GM12878 (cell line): ENCODE results near the gene NKD1. TPM values are rescaled to one million over a fixed set of nuclear protein-coding genes. Genes with fewer than 3 reads are reported as not detected.

Source experiments
- ATAC-seq: fragments of 200-7000 bp; cut with Tn5 transposase; 3 replicates; pipeline ENCODE4 v1.9.1; 2020; ENCODE audit warnings: mild to moderate bottlenecking, moderate library complexity
- BruUV-seq: library from RNA; stranded (reverse); fragments of 400-500 nt; replicated peaks from 2 replicates; lab custom pipeline; 2021; lab: Mats Ljungman, UMichigan
- CTCF ChIA-PET: fragments of 300-600 bp; sonication (Branson Sonifier 250); formaldehyde crosslinking; extraction: SDS; loops from one replicate; lab custom pipeline; 2021; ENCODE audit warnings: inconsistent platforms; lab: Yijun Ruan, JAX
- POLR2A ChIA-PET: fragments of 350-600 bp; formaldehyde crosslinking; extraction: SDS; loops from one replicate; lab custom pipeline; 2021; ENCODE audit warnings: inconsistent platforms; lab: Charles Lee
- RAD21 ChIA-PET: fragments of 300-600 bp; sonication (Branson Sonifier 250); formaldehyde crosslinking; loops from one replicate; lab custom pipeline; 2023; ENCODE audit warnings: antibody characterized with exemption; ENCODE audit not compliant: unreplicated experiment; lab: Charles Lee
- SMC1A ChIA-PET: fragments of 300-600 bp; sonication (Branson Sonifier 250); formaldehyde crosslinking; loops from one replicate; lab custom pipeline; 2023; ENCODE audit not compliant: unreplicated experiment, uncharacterized antibody; lab: Charles Lee
- DNase-seq: peaks from one replicate; pipeline ENCODE4 v3.0.0-alpha.2; 2011; ENCODE audit warnings: low read depth, low spot score
- FAIRE-seq: peaks from 3 replicates; lab custom pipeline; 2011; peaks lifted over from hg19 to GRCh38; lab: Jason Lieb, UNC
- H2AFZ ChIP-seq: 2 replicates; pipeline ENCODE4 v1.6.0; 2011; ENCODE audit warnings: low read depth, low read length, control low read depth; ENCODE audit not compliant: control insufficient read depth
- H3K27ac ChIP-seq: 2 replicates; pipeline ENCODE4 v1.5.1; 2011; ENCODE audit warnings: control low read depth; ENCODE audit not compliant: control insufficient read depth, insufficient read depth
- H3K27me3 ChIP-seq, 2 experiments: replicated peaks in 1 of 2; 2 replicates each; pipeline versions ENCODE4 v1.6.0 to v1.6.1; 2011; ENCODE audit warnings: low read length in 1 of 2; ENCODE audit not compliant: control insufficient read depth in 2 of 2, insufficient read depth in 2 of 2
- H3K36me3 ChIP-seq, 2 experiments: 2 replicates each; pipeline ENCODE4 v1.5.1; 2011; ENCODE audit warnings: low read length in 1 of 2; ENCODE audit not compliant: control insufficient read depth in 2 of 2, insufficient read depth in 2 of 2
- H3K4me1 ChIP-seq: 2 replicates; pipeline ENCODE4 v1.6.1; 2011; ENCODE audit warnings: mild to moderate bottlenecking, low read length, moderate library complexity, mixed read lengths; ENCODE audit not compliant: control insufficient read depth, insufficient read depth
- H3K4me2 ChIP-seq: 2 replicates; pipeline ENCODE4 v1.6.0; 2011; ENCODE audit warnings: control low read depth; ENCODE audit not compliant: control insufficient read depth, insufficient read depth
- H3K4me3 ChIP-seq: fragments of 200-600 bp; sonication (generic); 2 replicates; pipeline ENCODE4 v1.5.1; 2016
- H3K79me2 ChIP-seq: 2 replicates; pipeline ENCODE4 v1.6.0; 2011; ENCODE audit warnings: low read length; ENCODE audit not compliant: control insufficient read depth, insufficient read depth
- H3K9ac ChIP-seq: 2 replicates; pipeline ENCODE4 v1.8.0; 2011; ENCODE audit warnings: low read length, control low read depth, mixed read lengths; ENCODE audit not compliant: control insufficient read depth, insufficient read depth
- H3K9me3 ChIP-seq: replicated peaks from 3 replicates; pipeline ENCODE4 v1.5.1; 2011; ENCODE audit warnings: mild to moderate bottlenecking, low read length; ENCODE audit not compliant: control insufficient read depth, insufficient read depth
- H4K20me1 ChIP-seq: 2 replicates; pipeline ENCODE4 v1.6.0; 2011; ENCODE audit not compliant: control insufficient read depth, insufficient read depth
- ASH2L ChIP-seq: fragments of 300-600, 200-600 bp; sonication (generic); IDR thresholded peaks from 2 replicates; pipeline ENCODE4 v1.6.1; 2017; ENCODE audit warnings: low read depth, mild to moderate bottlenecking, borderline replicate concordance
- BCL3 ChIP-seq: IDR thresholded peaks from 2 replicates; pipeline ENCODE4 v1.6.1; 2011; ENCODE audit warnings: borderline replicate concordance, low read depth, mild to moderate bottlenecking, moderate library complexity, low read length; ENCODE audit not compliant: insufficient read depth, poor library complexity, severe bottlenecking
- CHD4 ChIP-seq: fragments of 200-600 bp; sonication (generic); IDR thresholded peaks from 2 replicates; pipeline ENCODE4 v1.6.1; 2016; ENCODE audit warnings: mild to moderate bottlenecking
- DPF2 ChIP-seq: fragments of 450-650 bp; IDR thresholded peaks from 2 replicates; pipeline ENCODE4 v1.6.1; 2017; ENCODE audit warnings: mild to moderate bottlenecking
- ELK1 ChIP-seq: IDR thresholded peaks from 2 replicates; pipeline ENCODE4 v1.6.1; 2012; ENCODE audit warnings: low read depth, low read length, improper control_type of control experiment
- KDM1A ChIP-seq: fragments of 200-600 bp; sonication (generic); IDR thresholded peaks from 2 replicates; pipeline ENCODE4 v1.6.1; 2016; ENCODE audit warnings: borderline replicate concordance
- NRF1 ChIP-seq: conservative IDR thresholded peaks from 2 replicates; pipeline ENCODE4 v1.6.1; 2011; ENCODE audit warnings: mild to moderate bottlenecking, low read depth, low read length, improper control_type of control experiment
- SUPT20H ChIP-seq: IDR thresholded peaks from 2 replicates; pipeline ENCODE4 v1.6.1; 2011; ENCODE audit warnings: low read depth, mild to moderate bottlenecking, low read length, moderate library complexity, borderline replicate concordance; ENCODE audit not compliant: control insufficient read depth
- TCF3 ChIP-seq: IDR thresholded peaks from 2 replicates; pipeline ENCODE4 v1.6.1; 2012; ENCODE audit warnings: low read depth, mild to moderate bottlenecking, low read length, borderline replicate concordance; ENCODE audit not compliant: insufficient read depth
- ZNF207 ChIP-seq: fragments of 450-650 bp; IDR thresholded peaks from 2 replicates; pipeline ENCODE4 v1.6.1; 2014; ENCODE audit warnings: antibody characterized with exemption, mild to moderate bottlenecking, borderline replicate concordance
- ZNF24 ChIP-seq: fragments of 450-650 bp; IDR thresholded peaks from 2 replicates; pipeline ENCODE4 v1.6.1; 2017; ENCODE audit warnings: antibody characterized with exemption, mild to moderate bottlenecking
- WGBS: methylation state at CpG from one replicate; pipeline ENCODE4 v1.1.6; 2016; ENCODE audit warnings: low lambda C conversion rate; ENCODE audit not compliant: insufficient replicate concordance, insufficient coverage; ENCODE audit errors: missing lambda C conversion rate; 5-methylcytosine and 5-hydroxymethylcytosine counted together
- in situ Hi-C: fragments of 300-500 bp; cut with MboI; formaldehyde crosslinking; loops from 9 replicates; pipeline ENCODE4 v1.14.3; 2018; ENCODE audit warnings: mixed read lengths
- intact Hi-C: fragments of 100-400 bp; cut with micrococcal nuclease; formaldehyde crosslinking; loops from one replicate; pipeline ENCODE4 v1.14.2; 2022; ENCODE audit not compliant: unreplicated experiment
- polyA plus RNA-seq, 11 experiments: library from polyadenylated mRNA; depleted of rRNA in 4 of 11; unstranded in 6 of 11; stranded (reverse) in 5 of 11; fragments of >200 nt; fragmentation: Nextera tagmentation in 4 of 11; fragmentation: Illumina TruSeq in 1 of 11; extraction: Ambion mirVana in 4 of 11; extraction: Trizol in 1 of 11; gene quantifications; 1 replicate in 1 of 11; 2 replicates in 10 of 11; pipeline versions ENCODE4 v1.2.1 to v1.2.3, GENCODE V29; 2011 to 2016; ENCODE audit warnings: inconsistent platforms in 2 of 11, missing spikeins in 2 of 11, low read depth in 1 of 11
- total RNA-seq, 4 experiments: library from RNA; depleted of rRNA in 3 of 4; stranded (reverse); fragments of >200 nt in 3 of 4; fragmentation: Illumina TruSeq in 1 of 4; extraction: Trizol in 1 of 4; gene quantifications; 2 replicates each; pipeline versions ENCODE4 v1.2.1 to v1.2.3, GENCODE V29; 2013 to 2021

The NKD1 gene
- total and polyA plus RNA-seq, 10 of the 15 experiments (the other 5 are each of a cell fraction or from before 2014, with no cell fraction given) = under 0.01 to 0.49 (median 0.04) TPM; not detected in 2

- H2AFZ ChIP-seq = no peak overlapping the region
- RAD21 ChIA-PET = interaction anchor here (0.6 to 1.3 kb wide), 2 partner anchors 68 to 1636 kb away, joined by 3 read pairs; no protein-coding TSS in a partner anchor
- H4K20me1 ChIP-seq = no peaks in the 10 kb centered on the region
- BruUV-seq = no TSS peak
- no peaks in the 10 kb centered on the region for H3K27me3 ChIP-seq
- POLR2A ChIA-PET = interaction anchor here (0.6 kb wide), 1 partner anchor 28 kb away, joined by 4 read pairs; no protein-coding TSS in a partner anchor
- ATAC-seq = no peak; the same call in none of the 3 replicates
- no peak for DNase-seq
- intact Hi-C loops = no loop called here
- SMC1A ChIA-PET = interaction anchor here (1.1 to 1.4 kb wide), 2 partner anchors 72 to 212 kb away, joined by 4 to 6 read pairs; no protein-coding TSS in a partner anchor
- H3K4me2 ChIP-seq = no peak overlapping the region
- H3K36me3 ChIP-seq = no peaks in the 10 kb centered on the region
- H3K4me1 ChIP-seq = no peaks in the 10 kb centered on the region
- in situ Hi-C loops = no loop called here
- 40% methylated on average over 17 of the region's 17 CpGs for WGBS
- H3K9ac ChIP-seq = no peak overlapping the region
- no peak overlapping the region for H3K4me3 ChIP-seq
- FAIRE-seq = no peak
- TF ChIP-seq SUPT20H = no peak
- TF ChIP-seq TCF3 = no peak
- no peak for TF ChIP-seq ELK1
- TF ChIP-seq ASH2L = no peak
- no peak for TF ChIP-seq KDM1A
- no peak for TF ChIP-seq BCL3
- TF ChIP-seq ZNF207 = no peak
- no peak for TF ChIP-seq ZNF24
- no peak for TF ChIP-seq DPF2
- no peak for TF ChIP-seq NRF1
- TF ChIP-seq CHD4 = no peak
- TF ChIP-seq, all 136 proteins: peak for 0
- H3K9me3 ChIP-seq = no peaks in the 10 kb centered on the region
- CTCF ChIA-PET = interaction anchor here (1.0 to 2.5 kb wide), 3 partner anchors 71 to 212 kb away, joined by 4 to 15 read pairs (median 5); no protein-coding TSS in a partner anchor
- H3K27ac ChIP-seq = no peak overlapping the region
- no peaks in the 10 kb centered on the region for H3K79me2 ChIP-seq
Observed at GRCh38 chr16:50594308-50595260, 46.4 kb downstream of the NKD1 start.
